Loucy (cell line): ENCODE results near the gene BCKDHA.
"Not testable (repeated sequence)": the region's sequence is repeated elsewhere in the genome, so short reads cannot be mapped to it uniquely, and the experiment has no call there.

Experiments
- H2AFZ ChIP-seq: fragments of 200-600 bp; sonication (generic); 2 replicates; pipeline ENCODE4 v1.6.0; 2016; ENCODE audit warnings: antibody characterized with exemption, mild to moderate bottlenecking, low read length, moderate library complexity
- H3F3A ChIP-seq: fragments of 200-600 bp; 2 replicates; pipeline ENCODE4 v1.6.0; 2016; ENCODE audit warnings: antibody characterized with exemption, low read depth, mild to moderate bottlenecking
- H3K27me3 ChIP-seq: fragments of 200-600 bp; sonication (generic); 2 replicates; pipeline ENCODE4 v1.6.1; 2014; ENCODE audit warnings: low read length, mild to moderate bottlenecking; ENCODE audit not compliant: insufficient read depth, poor library complexity, severe bottlenecking
- H3K36me3 ChIP-seq: fragments of 200-600 bp; sonication (generic); 2 replicates; pipeline ENCODE4 v1.6.1; 2016; ENCODE audit warnings: low read length; ENCODE audit not compliant: insufficient read depth
- H3K4me1 ChIP-seq: fragments of 200-600 bp; sonication (generic); 2 replicates; pipeline ENCODE4 v1.5.1; 2014; ENCODE audit warnings: low read length, mild to moderate bottlenecking; ENCODE audit not compliant: insufficient read depth, poor library complexity, severe bottlenecking
- H3K4me2 ChIP-seq: fragments of 200-600 bp; sonication (generic); 2 replicates; pipeline ENCODE4 v1.6.0; 2014; ENCODE audit warnings: antibody characterized with exemption, low read length, low read depth, mild to moderate bottlenecking; ENCODE audit not compliant: poor library complexity, severe bottlenecking
- H3K4me3 ChIP-seq: fragments of 200-600 bp; sonication (generic); 2 replicates; pipeline ENCODE4 v1.5.1; 2014; ENCODE audit warnings: low read length, mild to moderate bottlenecking, mixed read lengths; ENCODE audit not compliant: poor library complexity, severe bottlenecking
- H3K79me2 ChIP-seq: fragments of 200-600 bp; sonication (generic); 2 replicates; pipeline ENCODE4 v1.6.1; 2014; ENCODE audit warnings: low read length; ENCODE audit not compliant: insufficient read depth
- H3K9ac ChIP-seq: fragments of 200-600 bp; sonication (generic); 2 replicates; pipeline ENCODE4 v1.6.0; 2014; ENCODE audit warnings: mild to moderate bottlenecking, low read depth, low read length, moderate library complexity; ENCODE audit not compliant: poor library complexity, severe bottlenecking
- H3K9me2 ChIP-seq: fragments of 200-600 bp; sonication (generic); replicated peaks from 2 replicates; pipeline ENCODE4 v1.6.1; 2016; ENCODE audit warnings: low read depth, low read length, mixed read lengths
- H3K9me3 ChIP-seq: fragments of 200-600 bp; sonication (generic); 2 replicates; pipeline ENCODE4 v1.6.1; 2014; ENCODE audit warnings: mild to moderate bottlenecking, antibody characterized with exemption, low read length, low read depth; ENCODE audit not compliant: insufficient read depth
- H4K20me1 ChIP-seq: fragments of 200-600 bp; sonication (generic); 2 replicates; pipeline ENCODE4 v1.6.0; 2014; ENCODE audit warnings: antibody characterized with exemption, low read length, mild to moderate bottlenecking; ENCODE audit not compliant: insufficient read depth, poor library complexity, severe bottlenecking
- EZH2phosphoT487 ChIP-seq: fragments of 200-600 bp; IDR thresholded peaks from 2 replicates; pipeline ENCODE4 v1.6.1; 2018; ENCODE audit warnings: antibody characterized with exemption, mild to moderate bottlenecking, moderate library complexity, borderline replicate concordance
- TF ChIP-seq, protein P1 (sequence below): fragments of 200-600 bp; sonication (generic); conservative IDR thresholded peaks from 2 replicates; pipeline ENCODE4 v1.5.1; 2014; ENCODE audit warnings: mild to moderate bottlenecking, antibody characterized with exemption, low read length

BCKDHA gene

DNA sequence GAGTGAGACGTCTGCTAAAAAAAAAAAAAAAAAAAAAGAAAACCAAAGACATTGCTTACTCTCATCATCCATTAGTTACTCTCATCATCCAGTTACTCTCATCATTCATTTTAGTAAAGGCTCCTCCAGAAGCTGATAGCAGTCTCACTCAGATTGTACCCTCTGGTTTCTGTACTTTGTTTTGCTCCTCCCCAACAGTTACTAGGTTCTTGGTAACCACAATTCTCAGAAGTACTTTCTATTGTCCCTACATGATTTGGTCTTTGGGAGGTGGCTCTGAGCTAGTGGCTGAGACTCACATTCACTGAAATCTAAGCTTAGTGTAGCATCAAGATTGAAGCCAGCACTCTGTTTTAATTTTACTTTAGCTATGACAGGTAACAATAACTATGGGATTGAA lies 59.6 kb downstream of the BCKDHA start:
- Histone ChIP-seq H2AFZ (no peak overlapping the region), H3K4me2 (no peak overlapping the region)

DNA sequence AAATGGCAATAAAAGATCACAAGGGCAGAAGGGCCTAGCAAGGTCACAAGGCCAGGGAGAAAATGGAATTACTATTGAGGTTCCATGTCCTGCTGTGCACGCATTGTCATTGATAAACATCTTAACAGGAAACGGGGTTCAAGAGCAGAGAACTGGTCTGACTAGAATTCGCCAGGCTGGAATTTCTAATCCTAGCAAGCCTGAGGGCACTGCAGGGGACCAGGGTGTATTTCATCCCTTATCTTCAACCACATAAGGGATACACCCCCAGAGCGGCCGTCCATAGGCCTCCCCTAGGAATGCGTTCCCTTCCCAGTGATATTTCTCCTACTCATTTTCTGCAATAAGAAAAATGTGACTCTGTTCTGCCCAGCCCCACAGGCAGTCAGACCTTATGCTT lies 64.9 kb downstream of the BCKDHA start:
- no peaks in the 10 kb centered on the region for H3K9me3 ChIP-seq
- no peak overlapping the region for H3K4me3 ChIP-seq
- TF ChIP-seq EZH2phosphoT487: no peak
- TF ChIP-seq, protein P1, sequence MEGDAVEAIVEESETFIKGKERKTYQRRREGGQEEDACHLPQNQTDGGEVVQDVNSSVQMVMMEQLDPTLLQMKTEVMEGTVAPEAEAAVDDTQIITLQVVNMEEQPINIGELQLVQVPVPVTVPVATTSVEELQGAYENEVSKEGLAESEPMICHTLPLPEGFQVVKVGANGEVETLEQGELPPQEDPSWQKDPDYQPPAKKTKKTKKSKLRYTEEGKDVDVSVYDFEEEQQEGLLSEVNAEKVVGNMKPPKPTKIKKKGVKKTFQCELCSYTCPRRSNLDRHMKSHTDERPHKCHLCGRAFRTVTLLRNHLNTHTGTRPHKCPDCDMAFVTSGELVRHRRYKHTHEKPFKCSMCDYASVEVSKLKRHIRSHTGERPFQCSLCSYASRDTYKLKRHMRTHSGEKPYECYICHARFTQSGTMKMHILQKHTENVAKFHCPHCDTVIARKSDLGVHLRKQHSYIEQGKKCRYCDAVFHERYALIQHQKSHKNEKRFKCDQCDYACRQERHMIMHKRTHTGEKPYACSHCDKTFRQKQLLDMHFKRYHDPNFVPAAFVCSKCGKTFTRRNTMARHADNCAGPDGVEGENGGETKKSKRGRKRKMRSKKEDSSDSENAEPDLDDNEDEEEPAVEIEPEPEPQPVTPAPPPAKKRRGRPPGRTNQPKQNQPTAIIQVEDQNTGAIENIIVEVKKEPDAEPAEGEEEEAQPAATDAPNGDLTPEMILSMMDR: no peak
- no peaks in the 10 kb centered on the region for H3K9me2 ChIP-seq
- H3K79me2 ChIP-seq: no peaks in the 10 kb centered on the region
- no peaks in the 10 kb centered on the region for H4K20me1 ChIP-seq
- no peak overlapping the region for H3K4me2 ChIP-seq
- no peak overlapping the region for H2AFZ ChIP-seq
- H3K9ac ChIP-seq: no peak overlapping the region
- H3K27me3 ChIP-seq: no peaks in the 10 kb centered on the region
- H3F3A ChIP-seq: no peaks in the 10 kb centered on the region
- H3K4me1 ChIP-seq: no peaks in the 10 kb centered on the region
- no peaks in the 10 kb centered on the region for H3K36me3 ChIP-seq

More for the DNA sequence above, 59.6 kb downstream of the BCKDHA start:
- Histone ChIP-seq H3K4me3 (no peak overlapping the region), H3K4me1 (no peaks in the 10 kb centered on the region), H3K9me3 (no peaks in the 10 kb centered on the region), H3K27me3 (no peaks in the 10 kb centered on the region), H4K20me1 (no peaks in the 10 kb centered on the region), H3K79me2 (no peaks in the 10 kb centered on the region), H3F3A (no peaks in the 10 kb centered on the region), H3K9me2 (no peaks in the 10 kb centered on the region), H3K36me3 (no peaks in the 10 kb centered on the region), H3K9ac (no peak overlapping the region)
- TF ChIP-seq EZH2phosphoT487: no peak
- TF ChIP-seq, protein P1: no peak

DNA sequence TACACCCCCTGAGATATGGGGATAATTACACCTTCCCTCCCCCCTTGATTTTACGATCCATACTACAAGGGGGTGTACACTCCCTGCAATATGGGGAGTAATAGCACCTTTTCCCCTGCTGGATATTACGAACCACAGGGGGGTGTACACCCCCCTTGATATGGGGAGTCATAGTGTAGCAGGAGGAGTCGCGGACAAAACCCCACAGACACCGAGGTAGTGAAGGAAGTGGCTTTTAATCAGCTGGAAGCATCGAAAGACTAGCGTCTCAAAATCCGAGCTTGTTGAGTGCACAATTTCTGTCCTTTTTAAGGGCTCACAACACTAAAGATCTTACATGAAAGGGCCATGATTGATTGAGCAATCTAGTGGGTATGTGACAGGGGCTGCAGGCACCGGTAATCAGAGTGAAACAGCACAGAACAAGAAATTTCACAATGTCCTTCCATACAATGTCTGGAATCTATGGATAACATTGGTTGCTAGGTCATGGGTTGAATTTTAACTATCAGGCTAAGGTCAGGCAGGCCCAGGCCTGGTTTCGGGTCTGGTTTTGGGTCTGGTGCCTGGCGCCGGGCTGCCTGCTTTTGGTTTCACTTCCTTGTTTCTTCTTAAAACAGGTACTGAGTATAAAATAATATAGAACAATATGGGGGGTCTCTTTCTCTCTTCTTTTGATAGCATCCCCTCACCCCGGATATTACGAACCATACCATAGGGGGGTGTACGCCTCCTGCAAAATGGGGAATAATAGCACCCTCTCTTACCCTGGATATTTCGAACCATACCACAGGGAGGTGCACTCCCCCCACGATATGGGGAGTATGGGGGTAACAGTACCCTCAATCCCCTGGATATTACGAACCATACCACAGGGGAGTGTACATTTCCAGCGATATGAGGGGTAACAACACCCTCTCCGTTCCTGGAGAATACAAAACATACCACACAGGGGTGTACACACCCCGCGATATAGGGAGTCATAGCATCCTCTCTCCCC lies 65.9 kb downstream of the BCKDHA start:
- not testable (repeated sequence) for H3K79me2 ChIP-seq, H3K4me3 ChIP-seq, H4K20me1 ChIP-seq, H3K9ac ChIP-seq, H3K36me3 ChIP-seq, H2AFZ ChIP-seq, H3F3A ChIP-seq, H3K9me2 ChIP-seq, H3K27me3 ChIP-seq, H3K9me3 ChIP-seq, H3K4me1 ChIP-seq, H3K4me2 ChIP-seq
